NCI-H460 (cell line): ENCODE results near the gene SRSF5. TPM values are rescaled to one million over a fixed set of nuclear protein-coding genes. Genes with fewer than 3 reads are reported as not detected.

Source experiments
- DNase-seq: peaks from one replicate; pipeline ENCODE4 v3.0.0-alpha.2; 2016; ENCODE audit warnings: low read depth; ENCODE audit errors: extremely low read depth
- total RNA-seq: library from RNA; depleted of rRNA; stranded (reverse); fragments of >200 nt; shearing (Covaris generic); gene quantifications from 2 replicates; pipeline ENCODE4 v1.2.3, GENCODE V29; 2014

The SRSF5 gene
- total RNA-seq, 1 experiment from 2014 or later: 166 TPM

- no peak for DNase-seq
These were observed 2.7 kb downstream of the SRSF5 start for GRCh38 chr14:69769623-69770022.

- DNase-seq: no peak
These were observed 3.6 kb downstream of the SRSF5 start for GRCh38 chr14:69770559-69770958.

GRCh38 chr14:69771136-69771535 lies 4.2 kb downstream of the SRSF5 start:
- DNase-seq: no peak

GRCh38 chr14:69772082-69773017 lies 5.4 kb downstream of the SRSF5 start:
- no peak for DNase-seq

GRCh38 chr14:69773571-69774276 lies 6.8 kb downstream of the SRSF5 start:
- no peak for DNase-seq

GRCh38 chr14:69775012-69775411 lies 8.1 kb downstream of the SRSF5 start:
- no peak for DNase-seq

- DNase-seq: no peak
These were observed 10.0 kb downstream of the SRSF5 start for GRCh38 chr14:69776875-69777453.

GRCh38 chr14:69779088-69779487 lies 12.1 kb downstream of the SRSF5 start:
- DNase-seq: no peak

GRCh38 chr14:69780092-69780491 lies 13.2 kb downstream of the SRSF5 start:
- no peak for DNase-seq

- no peak for DNase-seq
These were observed 14.0 kb downstream of the SRSF5 start for GRCh38 chr14:69780952-69781351.

GRCh38 chr14:69784942-69785341 lies 18.0 kb downstream of the SRSF5 start:
- no peak for DNase-seq

GRCh38 chr14:69786603-69787002 lies 19.7 kb downstream of the SRSF5 start:
- DNase-seq: no peak

- no peak for DNase-seq
These were observed 22.2 kb downstream of the SRSF5 start for GRCh38 chr14:69789118-69789640.

- no peak for DNase-seq
These were observed 26.0 kb downstream of the SRSF5 start for GRCh38 chr14:69792887-69793421.

- DNase-seq: no peak
These were observed 27.8 kb downstream of the SRSF5 start for GRCh38 chr14:69794791-69795190.

- no peak for DNase-seq
These were observed 28.7 kb downstream of the SRSF5 start for GRCh38 chr14:69795691-69796090.

GRCh38 chr14:69796797-69797500 lies 30.0 kb downstream of the SRSF5 start, which contains the start of gene SLC10A1:
TSS of gene SLC10A1 (minus strand) at chr14:69797241. CDS start at chr14:69797155, 86 bp downstream.
- DNase-seq: no peak

GRCh38 chr14:69797573-69798338 lies 30.8 kb downstream of the SRSF5 start:
- DNase-seq: no peak

- DNase-seq: no peak
These were observed 31.4 kb downstream of the SRSF5 start for GRCh38 chr14:69798339-69798735.
